Neuronal stem cell (in vitro differentiated cells): ENCODE results near the gene CLIC4.

Experiments
- DNase-seq: peaks from one replicate; pipeline ENCODE4 v3.0.0-alpha.2; 2013; ENCODE audit warnings: low spot score
- H2AFZ ChIP-seq: one replicate; pipeline ENCODE4 v1.6.1; 2013; ENCODE audit warnings: mild to moderate bottlenecking, low read length, inconsistent platforms
- H2AK5ac ChIP-seq: 2 replicates; pipeline ENCODE4 v1.6.1; 2013; ENCODE audit warnings: low read depth, mild to moderate bottlenecking, inconsistent platforms, low read length, moderate library complexity, mixed read lengths
- H2BK120ac ChIP-seq: 2 replicates; pipeline ENCODE4 v1.6.1; 2013; ENCODE audit warnings: low read depth, mild to moderate bottlenecking, inconsistent platforms, low read length, moderate library complexity, mixed read lengths
- H2BK12ac ChIP-seq: one replicate; pipeline ENCODE4 v1.6.1; 2013; ENCODE audit warnings: low read length, inconsistent platforms
- H2BK15ac ChIP-seq: 2 replicates; pipeline ENCODE4 v1.6.1; 2013; ENCODE audit warnings: mild to moderate bottlenecking, low read length, inconsistent platforms, mixed read lengths
- H2BK5ac ChIP-seq: one replicate; pipeline ENCODE4 v1.6.1; 2013; ENCODE audit warnings: inconsistent platforms, mild to moderate bottlenecking, low read length, moderate library complexity
- H3K14ac ChIP-seq: one replicate; pipeline ENCODE4 v1.6.1; 2013; ENCODE audit warnings: low read length, inconsistent platforms
- H3K18ac ChIP-seq: 2 replicates; pipeline ENCODE4 v1.6.1; 2013; ENCODE audit warnings: low read length, inconsistent platforms
- H3K23ac ChIP-seq: 2 replicates; pipeline ENCODE4 v1.6.1; 2013; ENCODE audit warnings: low read depth, mild to moderate bottlenecking, mixed read lengths, low read length, inconsistent platforms; ENCODE audit not compliant: poor library complexity
- H3K27ac ChIP-seq: replicated peaks from 3 replicates; pipeline ENCODE4 v1.5.1; 2013; ENCODE audit warnings: low read length, inconsistent platforms
- H3K27me3 ChIP-seq, 3 experiments: 2 replicates each; pipeline ENCODE4 v1.6.1; 2013; ENCODE audit warnings: low read length in 3 of 3, mild to moderate bottlenecking in 2 of 3, inconsistent platforms in 1 of 3, low read depth in 1 of 3, mixed read lengths in 1 of 3, moderate library complexity in 1 of 3; ENCODE audit not compliant: control insufficient read depth in 3 of 3, insufficient read depth in 3 of 3
- H3K36me3 ChIP-seq, 2 donors: replicated peaks in 1 of 2; 2 replicates each; pipeline ENCODE4 v1.6.1; 2013; ENCODE audit warnings: low read length in 2 of 2; ENCODE audit not compliant: control insufficient read depth in 2 of 2, insufficient read depth in 2 of 2
- H3K4ac ChIP-seq: 2 replicates; pipeline ENCODE4 v1.6.1; 2013; ENCODE audit warnings: inconsistent platforms, mild to moderate bottlenecking, low read length, moderate library complexity
- H3K4me1 ChIP-seq, 2 donors: 1 replicate in 1 of 2; 2 replicates in 1 of 2; pipeline ENCODE4 v1.6.1; 2013; ENCODE audit warnings: low read length in 2 of 2, low read depth in 1 of 2; ENCODE audit not compliant: control insufficient read depth in 2 of 2, insufficient read depth in 1 of 2
- H3K4me2 ChIP-seq: one replicate; pipeline ENCODE4 v1.6.1; 2013; ENCODE audit warnings: mild to moderate bottlenecking, low read length, inconsistent platforms; ENCODE audit not compliant: insufficient read depth, poor library complexity, severe bottlenecking
- H3K4me3 ChIP-seq, 2 donors: 2 replicates each; pipeline ENCODE4 v1.5.1; 2013; ENCODE audit warnings: low read length in 2 of 2, mild to moderate bottlenecking in 2 of 2, inconsistent platforms in 1 of 2, moderate library complexity in 1 of 2
- H3K79me1 ChIP-seq: one replicate; pipeline ENCODE4 v1.6.1; 2013; ENCODE audit warnings: low read depth, mild to moderate bottlenecking, inconsistent platforms, low read length, moderate library complexity
- H3K9ac ChIP-seq: one replicate; pipeline ENCODE4 v1.6.1; 2013; ENCODE audit warnings: mild to moderate bottlenecking, low read depth, low read length, inconsistent platforms; ENCODE audit not compliant: poor library complexity
- H3K9me3 ChIP-seq, 2 donors: replicated peaks in 1 of 2; 2 replicates each; pipeline versions ENCODE3 to v1.6.1; 2013; ENCODE audit warnings: low read length in 2 of 2, mild to moderate bottlenecking in 2 of 2, inconsistent platforms in 1 of 2, low read depth in 1 of 2, mixed read lengths in 1 of 2, moderate library complexity in 1 of 2; ENCODE audit not compliant: control insufficient read depth in 2 of 2, insufficient read depth in 1 of 2
- H4K8ac ChIP-seq: one replicate; pipeline ENCODE4 v1.6.1; 2013; ENCODE audit warnings: low read depth, mild to moderate bottlenecking, inconsistent platforms, low read length, moderate library complexity
- H4K91ac ChIP-seq: one replicate; pipeline ENCODE4 v1.6.1; 2013; ENCODE audit warnings: low read length, low read depth, mild to moderate bottlenecking, inconsistent platforms; ENCODE audit not compliant: poor library complexity
- WGBS, 2 donors: extraction: QIAGEN DNeasy Blood & Tissue Kit; methylation state at CpG; one replicate each; pipeline ENCODE4 v1.1.7; 2013; ENCODE audit warnings: missing lambda C conversion rate in 2 of 2, mixed read lengths in 1 of 2; ENCODE audit not compliant: insufficient read length in 2 of 2, insufficient replicate concordance in 1 of 2; ENCODE audit errors: extremely low coverage in 2 of 2; 5-methylcytosine and 5-hydroxymethylcytosine counted together

Gene CLIC4

GRCh38 chr1:24801176-24801575 is 55.9 kb downstream of the CLIC4 start:
- H2BK15ac ChIP-seq, result no peak overlapping the region
- no peak overlapping the region for H3K4me2 ChIP-seq
- H3K9me3 ChIP-seq, result peaks cover 4 to 20% of the 10 kb centered on the region in 2 donors
- H3K18ac ChIP-seq, result no peak overlapping the region
- no CpG with 5 or more reads among the region's 1 CpG for WGBS, 2 donors
- H2BK120ac ChIP-seq, result no peak overlapping the region
- H2BK12ac ChIP-seq, result no peak overlapping the region
- no peak overlapping the region for H3K23ac ChIP-seq
- no peak overlapping the region for H2AK5ac ChIP-seq
- H4K8ac ChIP-seq, result no peak overlapping the region
- no peak for DNase-seq
- no peaks in the 10 kb centered on the region for H3K4me1 ChIP-seq
- no peak overlapping the region for H2AFZ ChIP-seq
- H3K79me1 ChIP-seq, result peaks cover 3% of the 10 kb centered on the region
- no peak overlapping the region for H4K91ac ChIP-seq
- peaks cover 5 to 41% of the 10 kb centered on the region in 2 donors for H3K36me3 ChIP-seq
- no peak overlapping the region for H2BK5ac ChIP-seq
- no peak overlapping the region for H3K9ac ChIP-seq
- H3K4me3 ChIP-seq, result no peak overlapping the region
- no peak overlapping the region for H3K14ac ChIP-seq
- no peaks in the 10 kb centered on the region for H3K27me3 ChIP-seq
- H3K27ac ChIP-seq, result no peak overlapping the region
- H3K4ac ChIP-seq, result no peak overlapping the region

- no peak overlapping the region for H2BK12ac ChIP-seq
- H3K18ac ChIP-seq, result no peak overlapping the region
- H2AFZ ChIP-seq, result no peak overlapping the region
- no peak overlapping the region for H3K23ac ChIP-seq
- no peaks in the 10 kb centered on the region for H3K27me3 ChIP-seq
- no peaks in the 10 kb centered on the region for H3K4me1 ChIP-seq
- no peak for DNase-seq
- no peak overlapping the region for H3K4me2 ChIP-seq
- no peak overlapping the region for H4K8ac ChIP-seq
- H2BK5ac ChIP-seq, result no peak overlapping the region
- no peak overlapping the region for H3K14ac ChIP-seq
- no peak overlapping the region for H3K9ac ChIP-seq
- peaks cover 0 to 9% of the 10 kb centered on the region in 2 donors for H3K9me3 ChIP-seq
- H2AK5ac ChIP-seq, result no peak overlapping the region
- no peak overlapping the region for H2BK15ac ChIP-seq
- H2BK120ac ChIP-seq, result no peak overlapping the region
- H3K79me1 ChIP-seq, result peaks cover 1% of the 10 kb centered on the region
- no peak overlapping the region for H3K27ac ChIP-seq
- no peak overlapping the region for H4K91ac ChIP-seq
- WGBS, 2 donors, result no CpG with 5 or more reads among the region's 2 CpGs
- no peak overlapping the region for H3K4me3 ChIP-seq
- no peak overlapping the region for H3K4ac ChIP-seq
- H3K36me3 ChIP-seq, result peaks cover 3 to 49% of the 10 kb centered on the region in 2 donors
Measured at GRCh38 chr1:24803220-24803619, 58.0 kb downstream of the CLIC4 start.

GRCh38 chr1:24803987-24804530 is 58.8 kb downstream of the CLIC4 start:
- Histone ChIP-seq H2BK5ac (no peak overlapping the region), H3K27me3 (no peaks in the 10 kb centered on the region), H2AK5ac (no peak overlapping the region), H3K4ac (no peak overlapping the region), H3K14ac (no peak overlapping the region), H3K4me1 (no peaks in the 10 kb centered on the region), H3K23ac (no peak overlapping the region), H3K4me3 (no peak overlapping the region), H3K79me1 (peaks cover 1% of the 10 kb centered on the region), H2AFZ (no peak overlapping the region), H3K27ac (no peak overlapping the region), H3K9ac (no peak overlapping the region), H3K36me3 (peaks cover 0 to 46% of the 10 kb centered on the region in 2 donors), H4K91ac (no peak overlapping the region), H2BK15ac (no peak overlapping the region), H2BK120ac (no peak overlapping the region), H3K9me3 (peaks cover 0 to 6% of the 10 kb centered on the region in 2 donors), H3K18ac (no peak overlapping the region), H2BK12ac (no peak overlapping the region), H4K8ac (no peak overlapping the region), H3K4me2 (no peak overlapping the region)
- DNase-seq, result no peak

DNA sequence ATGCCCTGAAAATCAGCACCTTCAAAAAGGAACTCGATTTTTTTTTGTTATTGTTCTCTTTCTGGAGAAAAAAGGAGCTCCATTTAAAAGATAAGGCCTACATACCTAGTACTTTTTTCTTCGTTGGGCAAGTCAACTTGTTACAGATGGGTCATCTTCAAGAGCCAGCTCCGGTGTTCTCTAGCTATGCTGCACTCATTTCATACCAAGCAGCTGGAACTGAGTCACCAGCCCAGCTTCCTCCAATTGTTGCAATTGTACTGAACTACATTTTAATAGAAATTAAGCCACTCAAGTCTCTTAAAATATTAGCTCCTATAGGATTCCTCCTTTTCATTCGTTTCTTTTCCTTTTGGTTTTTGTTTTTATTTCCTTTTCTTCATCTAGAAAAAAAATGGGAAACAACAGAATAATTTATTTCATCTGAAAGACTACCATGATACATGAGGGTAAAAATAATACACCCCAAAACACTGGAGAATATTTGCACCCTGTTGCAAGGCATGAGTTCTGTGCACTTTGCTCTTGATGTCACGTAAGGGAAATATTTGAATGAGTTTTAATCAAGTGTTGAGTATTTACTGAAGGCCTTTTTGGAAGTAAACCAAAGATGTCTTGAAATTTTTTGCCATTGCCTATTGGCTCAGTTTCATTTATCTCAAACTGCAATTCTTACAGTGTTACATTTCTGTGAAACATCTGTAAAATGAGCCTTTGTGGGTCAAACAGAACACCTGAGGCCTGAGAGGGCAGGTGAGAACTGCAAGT is 60.5 kb downstream of the CLIC4 start:
- no peak overlapping the region for H2BK12ac ChIP-seq

More for the DNA sequence above, 60.5 kb downstream of the CLIC4 start:
- WGBS, 2 donors, result no CpG with 5 or more reads among the region's 5 CpGs
- no peak overlapping the region for H4K8ac ChIP-seq
- no peaks in the 10 kb centered on the region for H3K4me1 ChIP-seq
- no peak overlapping the region for H3K18ac ChIP-seq
- no peak overlapping the region for H4K91ac ChIP-seq
- H3K9ac ChIP-seq, result no peak overlapping the region
- no peak overlapping the region for H3K4me3 ChIP-seq
- no peak overlapping the region for H2BK5ac ChIP-seq
- H2BK15ac ChIP-seq, result no peak overlapping the region
- no peak overlapping the region for H3K4ac ChIP-seq
- no peak overlapping the region for H3K23ac ChIP-seq
- H2BK120ac ChIP-seq, result no peak overlapping the region
- H3K14ac ChIP-seq, result no peak overlapping the region
- no peak overlapping the region for H2AFZ ChIP-seq
- H2AK5ac ChIP-seq, result no peak overlapping the region
- peaks cover 0 to 46% of the 10 kb centered on the region in 2 donors for H3K36me3 ChIP-seq
- H3K4me2 ChIP-seq, result no peak overlapping the region
- DNase-seq, result no peak
- peaks cover 0 to 6% of the 10 kb centered on the region in 2 donors for H3K9me3 ChIP-seq
- H3K79me1 ChIP-seq, result peaks cover 1% of the 10 kb centered on the region
- no peak overlapping the region for H3K27ac ChIP-seq
- H3K27me3 ChIP-seq, result no peaks in the 10 kb centered on the region
